ENCODE measurements around the gene SCN9A. TPM values are rescaled to one million over a fixed set of nuclear protein-coding genes. Genes with fewer than 3 reads are reported as not detected.

Gene SCN9A
- total and polyA plus RNA-seq, 2 of the 8 experiments (the other 6 are each of a cell fraction or from before 2014, with no cell fraction given): 1.6 to 6.2 TPM

- Histone ChIP-seq H4K91ac (replicated peaks; ENCODE audit: insufficient read length, low read length) (no peak overlapping the region), H3K4me3 (ENCODE audit: extremely low read depth in 1 of 4, insufficient read depth in 2 of 4, low read depth in 3 of 4, low read length in 4 of 4) (no peak overlapping the region), H2BK5ac (ENCODE audit: low read depth, low read length) (no peak overlapping the region), H3K14ac (ENCODE audit: insufficient read length) (no peak overlapping the region), H2BK120ac (replicated peaks; ENCODE audit: low read depth, low read length) (no peak overlapping the region), H2BK15ac (ENCODE audit: low read length) (no peak overlapping the region), H3K27me3 (replicated peaks in 1 of 4; ENCODE audit: control insufficient read depth in 3 of 4, extremely low read depth in 1 of 4, insufficient read depth in 3 of 4, low read length in 3 of 4) (no peaks in the 10 kb centered on the region), H3K4me1 (replicated peaks in 1 of 4; ENCODE audit: control insufficient read depth in 3 of 4, insufficient read depth in 4 of 4, low read length in 3 of 4) (peaks cover 0 to 5% (median 4%) of the 10 kb centered on the region in 4 experiments; a peak in 2 of 7 replicates), H4K5ac (ENCODE audit: insufficient read length, low read depth, low read length) (no peak overlapping the region), H3K9me3 (ENCODE audit: insufficient read depth in 2 of 2, low read depth in 1 of 2, low read length in 1 of 2) (no peaks in the 10 kb centered on the region), H3K79me2 (ENCODE audit: control insufficient read depth in 1 of 2, insufficient read depth in 2 of 2, low read length in 2 of 2) (no peaks in the 10 kb centered on the region), H3K4ac (replicated peaks; ENCODE audit: insufficient read length, low read depth, low read length) (no peak overlapping the region), H2AFZ (ENCODE audit: low read length) (no peak overlapping the region), H3K4me2 (ENCODE audit: insufficient read depth in 1 of 2, low read depth in 2 of 2, low read length in 2 of 2) (no peak overlapping the region), H2AK5ac (ENCODE audit: low read depth, low read length) (no peak overlapping the region), H3K18ac (ENCODE audit: extremely low read depth, low read length) (no peak overlapping the region), H2BK20ac (ENCODE audit: low read length) (no peak overlapping the region), H3K36me3 (ENCODE audit: control insufficient read depth in 2 of 4, insufficient read depth in 4 of 4, low read length in 3 of 4) (no peaks in the 10 kb centered on the region), H3K27ac (ENCODE audit: low read depth, low read length) (no peak overlapping the region), H2BK12ac (ENCODE audit: low read depth, low read length) (no peak overlapping the region), H3K23me2 (ENCODE audit: low read depth, low read length) (no peaks in the 10 kb centered on the region), H3K23ac (ENCODE audit: insufficient read length) (no peak overlapping the region), H3K56ac (replicated peaks; ENCODE audit: insufficient read length, low read depth, low read length) (no peak overlapping the region), H4K20me1 (replicated peaks in 1 of 2; ENCODE audit: control insufficient read depth in 1 of 2, insufficient read depth in 2 of 2, low read length in 2 of 2) (no peaks in the 10 kb centered on the region), H3K9ac (replicated peaks in 1 of 4; ENCODE audit: extremely low read depth in 1 of 4, low read depth in 3 of 4, low read length in 3 of 4) (no peak overlapping the region), H4K8ac (ENCODE audit: extremely low read depth, insufficient read depth, low read length) (no peak overlapping the region), H3K79me1 (ENCODE audit: low read depth, low read length) (no peaks in the 10 kb centered on the region)
- FAIRE-seq (no peak), DNase-seq (ENCODE audit: low read depth in 1 of 2, low spot score in 2 of 2) (no peak)
- POLR2A ChIA-PET (ENCODE audit: partially characterized antibody): no interaction called here
- no peak for TF ChIP-seq TCF12 (IDR thresholded peaks at IDR 0.05; ENCODE audit: low read depth, low read length)
- no peak for TF ChIP-seq EGR1 (IDR thresholded peaks at IDR 0.05; ENCODE audit: borderline replicate concordance, low read depth, low read length)
- CTCF ChIA-PET (ENCODE audit: partially characterized antibody): interaction anchor here (1.1 kb wide), 1 partner anchor 10 kb away, joined by 3 read pairs; no protein-coding TSS in a partner anchor
Measured at GRCh38 chr2:166334805-166335204, 40.9 kb downstream of the SCN9A start.

Measured in H1 (cell line).